ENCODE results near the gene BCOR. TPM values are rescaled to one million over a fixed set of nuclear protein-coding genes. Genes with fewer than 3 reads are reported as not detected.

The BCOR gene
- polyA plus RNA-seq, 1 of the 3 experiments (the other 2 are of a cell fraction): 8.8 TPM

GRCh38 chrX:40084471-40085101 lies 13.2 kb downstream of the BCOR start:
- Histone ChIP-seq H3K9me3 (no peaks in the 10 kb centered on the region), H3K9me2 (no peaks in the 10 kb centered on the region), H2AFZ (ENCODE audit: low read depth) (no peak overlapping the region), H3K27ac (ENCODE audit: low read depth in 2 of 2, low read length in 1 of 2) (peak overlapping the region; percentile 28 to 29), H3F3A (replicated peaks; ENCODE audit: insufficient read depth) (peaks cover 3% of the 10 kb centered on the region), H3K79me2 (ENCODE audit: insufficient read depth) (peaks cover 95% of the 10 kb centered on the region), H3K4me1 (ENCODE audit: control insufficient read depth in 1 of 2, insufficient read depth in 2 of 2, low read depth in 1 of 2, low read length in 1 of 2) (peaks cover 19 to 78% of the 10 kb centered on the region in 2 experiments; a peak in 3 of 4 replicates), H3K4me2 (peak overlapping the region; percentile 40; the same call in 1 of the 2 replicates), H4K20me1 (ENCODE audit: insufficient read depth) (peaks cover 85% of the 10 kb centered on the region), H3K36me3 (replicated peaks in 1 of 2; ENCODE audit: control insufficient read depth in 1 of 2, insufficient read depth in 2 of 2, low read length in 1 of 2) (no peaks in the 10 kb centered on the region), H3K4me3 (ENCODE audit: low read depth in 2 of 2, low read length in 1 of 2) (no peak overlapping the region), H3K27me3 (ENCODE audit: insufficient read depth) (peaks cover 9% of the 10 kb centered on the region; the same call in 1 of the 2 replicates), H3K9ac (no peak overlapping the region)
- 44% methylated on average over 11 of the region's 11 CpGs for WGBS (ENCODE audit: low lambda C conversion rate)
- ChIA-PET POLR2A (no interaction called here), CTCF (interaction anchor here (0.6 kb wide), 1 partner anchor 37 kb away, joined by 3 read pairs; no protein-coding TSS in a partner anchor)
- no peak for TF ChIP-seq ELF1 (IDR thresholded peaks at IDR 0.05)
- TF ChIP-seq RAD21 (IDR thresholded peaks at IDR 0.05; ENCODE audit: low read length): no peak
- TF ChIP-seq EZH2phosphoT487 (IDR thresholded peaks at IDR 0.05; ENCODE audit: borderline replicate concordance, low read depth): no peak
- TF ChIP-seq SMC3 (IDR thresholded peaks at IDR 0.05; ENCODE audit: low read depth, low read length): no peak
- no peak for TF ChIP-seq MEF2A (IDR thresholded peaks at IDR 0.05; ENCODE audit: borderline replicate concordance, low read depth)
- no peak for TF ChIP-seq EP300 (IDR thresholded peaks at IDR 0.05; ENCODE audit: borderline replicate concordance in 1 of 2, low read depth in 1 of 2, low read length in 1 of 2)
- TF ChIP-seq FOXJ3 (CRISPR knock-in tag; IDR thresholded peaks at IDR 0.05): no peak
- TF ChIP-seq PBX3 (IDR thresholded peaks at IDR 0.05): no peak
- TF ChIP-seq, protein P1, sequence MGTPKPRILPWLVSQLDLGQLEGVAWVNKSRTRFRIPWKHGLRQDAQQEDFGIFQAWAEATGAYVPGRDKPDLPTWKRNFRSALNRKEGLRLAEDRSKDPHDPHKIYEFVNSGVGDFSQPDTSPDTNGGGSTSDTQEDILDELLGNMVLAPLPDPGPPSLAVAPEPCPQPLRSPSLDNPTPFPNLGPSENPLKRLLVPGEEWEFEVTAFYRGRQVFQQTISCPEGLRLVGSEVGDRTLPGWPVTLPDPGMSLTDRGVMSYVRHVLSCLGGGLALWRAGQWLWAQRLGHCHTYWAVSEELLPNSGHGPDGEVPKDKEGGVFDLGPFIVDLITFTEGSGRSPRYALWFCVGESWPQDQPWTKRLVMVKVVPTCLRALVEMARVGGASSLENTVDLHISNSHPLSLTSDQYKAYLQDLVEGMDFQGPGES (IDR thresholded peaks at IDR 0.05; ENCODE audit: low read depth, low read length): no peak
- TF ChIP-seq RXRA (IDR thresholded peaks at IDR 0.05; ENCODE audit: borderline replicate concordance, low read depth): no peak
- DNase-seq: no peak

DNA sequence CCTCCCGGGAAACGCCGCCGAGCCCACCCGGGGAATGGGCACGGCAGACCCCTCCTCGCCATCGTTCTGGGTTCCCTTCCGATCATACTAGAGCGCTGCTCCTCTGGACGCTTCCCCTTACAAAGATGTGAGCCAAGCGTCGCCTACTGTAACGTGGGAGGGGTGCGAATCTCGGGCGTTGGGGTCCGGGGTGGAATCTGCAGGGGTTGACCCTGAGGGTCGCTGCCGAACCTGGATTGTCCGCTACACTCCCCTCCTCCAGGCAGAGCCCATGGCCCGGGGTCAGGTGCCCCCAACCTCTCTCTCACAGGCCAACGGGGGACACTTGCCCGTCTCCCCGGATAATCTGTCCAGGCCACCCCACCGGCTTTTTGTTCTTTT lies 13.8 kb downstream of the BCOR start:
- Histone ChIP-seq H4K20me1 (ENCODE audit: insufficient read depth) (peaks cover 88% of the 10 kb centered on the region), H3K4me2 (no peak overlapping the region), H3K4me1 (ENCODE audit: control insufficient read depth in 1 of 2, insufficient read depth in 2 of 2, low read depth in 1 of 2, low read length in 1 of 2) (peaks cover 19 to 78% of the 10 kb centered on the region in 2 experiments; a peak in 3 of 4 replicates), H3K27me3 (ENCODE audit: insufficient read depth) (peaks cover 9% of the 10 kb centered on the region; the same call in 1 of the 2 replicates), H3K9ac (no peak overlapping the region), H3K79me2 (ENCODE audit: insufficient read depth) (peaks cover 92% of the 10 kb centered on the region), H2AFZ (ENCODE audit: low read depth) (no peak overlapping the region), H3F3A (replicated peaks; ENCODE audit: insufficient read depth) (peaks cover 3% of the 10 kb centered on the region), H3K36me3 (replicated peaks in 1 of 2; ENCODE audit: control insufficient read depth in 1 of 2, insufficient read depth in 2 of 2, low read length in 1 of 2) (no peaks in the 10 kb centered on the region), H3K9me2 (no peaks in the 10 kb centered on the region), H3K4me3 (ENCODE audit: low read depth in 2 of 2, low read length in 1 of 2) (no peak overlapping the region), H3K9me3 (no peaks in the 10 kb centered on the region), H3K27ac (ENCODE audit: low read depth in 2 of 2, low read length in 1 of 2) (no peak overlapping the region; a peak in 1 of 4 replicates)
- TF ChIP-seq ELF1 (IDR thresholded peaks at IDR 0.05): no peak
- TF ChIP-seq, protein P2, sequence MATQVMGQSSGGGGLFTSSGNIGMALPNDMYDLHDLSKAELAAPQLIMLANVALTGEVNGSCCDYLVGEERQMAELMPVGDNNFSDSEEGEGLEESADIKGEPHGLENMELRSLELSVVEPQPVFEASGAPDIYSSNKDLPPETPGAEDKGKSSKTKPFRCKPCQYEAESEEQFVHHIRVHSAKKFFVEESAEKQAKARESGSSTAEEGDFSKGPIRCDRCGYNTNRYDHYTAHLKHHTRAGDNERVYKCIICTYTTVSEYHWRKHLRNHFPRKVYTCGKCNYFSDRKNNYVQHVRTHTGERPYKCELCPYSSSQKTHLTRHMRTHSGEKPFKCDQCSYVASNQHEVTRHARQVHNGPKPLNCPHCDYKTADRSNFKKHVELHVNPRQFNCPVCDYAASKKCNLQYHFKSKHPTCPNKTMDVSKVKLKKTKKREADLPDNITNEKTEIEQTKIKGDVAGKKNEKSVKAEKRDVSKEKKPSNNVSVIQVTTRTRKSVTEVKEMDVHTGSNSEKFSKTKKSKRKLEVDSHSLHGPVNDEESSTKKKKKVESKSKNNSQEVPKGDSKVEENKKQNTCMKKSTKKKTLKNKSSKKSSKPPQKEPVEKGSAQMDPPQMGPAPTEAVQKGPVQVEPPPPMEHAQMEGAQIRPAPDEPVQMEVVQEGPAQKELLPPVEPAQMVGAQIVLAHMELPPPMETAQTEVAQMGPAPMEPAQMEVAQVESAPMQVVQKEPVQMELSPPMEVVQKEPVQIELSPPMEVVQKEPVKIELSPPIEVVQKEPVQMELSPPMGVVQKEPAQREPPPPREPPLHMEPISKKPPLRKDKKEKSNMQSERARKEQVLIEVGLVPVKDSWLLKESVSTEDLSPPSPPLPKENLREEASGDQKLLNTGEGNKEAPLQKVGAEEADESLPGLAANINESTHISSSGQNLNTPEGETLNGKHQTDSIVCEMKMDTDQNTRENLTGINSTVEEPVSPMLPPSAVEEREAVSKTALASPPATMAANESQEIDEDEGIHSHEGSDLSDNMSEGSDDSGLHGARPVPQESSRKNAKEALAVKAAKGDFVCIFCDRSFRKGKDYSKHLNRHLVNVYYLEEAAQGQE (IDR thresholded peaks at IDR 0.05; ENCODE audit: low read depth, low read length): no peak
- TF ChIP-seq, protein P1 (IDR thresholded peaks at IDR 0.05; ENCODE audit: low read depth, low read length): no peak
- DNase-seq: no peak
- CTCF ChIA-PET: no interaction called here
- POLR2A ChIA-PET: no interaction called here
- WGBS (ENCODE audit: low lambda C conversion rate): 62% methylated on average over 21 of the region's 26 CpGs
